ENCODE measurements around the gene CACNA1S. TPM values are rescaled to one million over a fixed set of nuclear protein-coding genes. Genes with fewer than 3 reads are reported as not detected.
A peak's percentile ranks its signal among the peaks of the same experiment; 100 is the strongest.

Gene CACNA1S
- total RNA-seq, 1 donor from 2014 or later: not detected

- Histone ChIP-seq H3K9me3 (ENCODE audit: insufficient read depth, low read depth, low read length) (no peaks in the 10 kb centered on the region), H3K9ac (ENCODE audit: low read length) (no peak overlapping the region), H3K4me1 (ENCODE audit: insufficient read depth, low read length) (peaks cover 12% of the 10 kb centered on the region), H2AFZ (ENCODE audit: low read depth, low read length) (no peak overlapping the region), H3K27ac (ENCODE audit: low read depth, low read length) (no peak overlapping the region), H3K79me2 (ENCODE audit: insufficient read depth, low read length) (no peaks in the 10 kb centered on the region), H3K4me2 (ENCODE audit: low read length) (no peak overlapping the region), H3K27me3 (ENCODE audit: insufficient read depth, low read length) (peaks cover 37% of the 10 kb centered on the region), H4K20me1 (ENCODE audit: insufficient read depth, low read length) (no peaks in the 10 kb centered on the region), H3K36me3 (ENCODE audit: insufficient read depth, low read length) (no peaks in the 10 kb centered on the region), H3K4me3 (ENCODE audit: insufficient read depth, low read depth, low read length) (no peak overlapping the region)
- peaks cover 74% of the 10 kb centered on the region for H3K27me3 Mint-ChIP-seq (ENCODE audit: low read depth, unreplicated experiment)
- H3K36me3 Mint-ChIP-seq (ENCODE audit: low read depth, unreplicated experiment): no peaks in the 10 kb centered on the region
- H3K4me3 Mint-ChIP-seq (ENCODE audit: unreplicated experiment): peak overlapping the region; percentile 4
- H3K9me3 Mint-ChIP-seq (ENCODE audit: unreplicated experiment): peaks cover 4% of the 10 kb centered on the region
- DNase-seq (ENCODE audit: low read depth) (no peak), FAIRE-seq (no peak)
- TF ChIP-seq EZH2 (IDR thresholded peaks at IDR 0.05; ENCODE audit: insufficient read depth, low read length) (no peak), CTCF (IDR thresholded peaks at IDR 0.05; ENCODE audit: insufficient read depth, low read depth, low read length) (no peak)
- no peak overlapping the region for H3K27ac Mint-ChIP-seq (ENCODE audit: unreplicated experiment)
- H3K4me1 Mint-ChIP-seq (ENCODE audit: low read depth, unreplicated experiment): peaks cover 11% of the 10 kb centered on the region
These were observed 60.8 kb downstream of the CACNA1S start for GRCh38 chr1:201051399-201051798.

- no peak overlapping the region for H3K27ac Mint-ChIP-seq (ENCODE audit: unreplicated experiment)
- no peaks in the 10 kb centered on the region for H3K36me3 ChIP-seq (ENCODE audit: insufficient read depth, low read length)
- H3K9ac ChIP-seq (ENCODE audit: low read length): no peak overlapping the region
- H3K36me3 Mint-ChIP-seq (ENCODE audit: low read depth, unreplicated experiment): no peaks in the 10 kb centered on the region
- no peak overlapping the region for H3K27ac ChIP-seq (ENCODE audit: low read depth, low read length)
- H2AFZ ChIP-seq (ENCODE audit: low read depth, low read length): no peak overlapping the region
- FAIRE-seq (no peak), DNase-seq (ENCODE audit: low read depth) (peak; percentile 51)
- peaks cover 4% of the 10 kb centered on the region for H3K9me3 Mint-ChIP-seq (ENCODE audit: unreplicated experiment)
- peaks cover 11% of the 10 kb centered on the region for H3K4me1 Mint-ChIP-seq (ENCODE audit: low read depth, unreplicated experiment)
- TF ChIP-seq EZH2 (IDR thresholded peaks at IDR 0.05; ENCODE audit: insufficient read depth, low read length): no peak
- TF ChIP-seq CTCF (IDR thresholded peaks at IDR 0.05; ENCODE audit: insufficient read depth, low read depth, low read length): no peak
- no peaks in the 10 kb centered on the region for H3K79me2 ChIP-seq (ENCODE audit: insufficient read depth, low read length)
- H3K4me3 ChIP-seq (ENCODE audit: insufficient read depth, low read depth, low read length): no peak overlapping the region
- H3K27me3 ChIP-seq (ENCODE audit: insufficient read depth, low read length): peaks cover 33% of the 10 kb centered on the region
- H3K4me3 Mint-ChIP-seq (ENCODE audit: unreplicated experiment): no peak overlapping the region
- H3K9me3 ChIP-seq (ENCODE audit: insufficient read depth, low read depth, low read length): no peaks in the 10 kb centered on the region
- peaks cover 67% of the 10 kb centered on the region for H3K27me3 Mint-ChIP-seq (ENCODE audit: low read depth, unreplicated experiment)
- no peak overlapping the region for H3K4me2 ChIP-seq (ENCODE audit: low read length)
- H3K4me1 ChIP-seq (ENCODE audit: insufficient read depth, low read length): peaks cover 12% of the 10 kb centered on the region
- no peaks in the 10 kb centered on the region for H4K20me1 ChIP-seq (ENCODE audit: insufficient read depth, low read length)
These were observed 61.5 kb downstream of the CACNA1S start for GRCh38 chr1:201050515-201051277.

GRCh38 chr1:201049248-201049831, 62.9 kb downstream of the CACNA1S start:
- Histone ChIP-seq H3K4me1 (ENCODE audit: insufficient read depth, low read length) (peaks cover 12% of the 10 kb centered on the region), H2AFZ (ENCODE audit: low read depth, low read length) (no peak overlapping the region), H3K36me3 (ENCODE audit: insufficient read depth, low read length) (no peaks in the 10 kb centered on the region), H3K9me3 (ENCODE audit: insufficient read depth, low read depth, low read length) (no peaks in the 10 kb centered on the region), H3K9ac (ENCODE audit: low read length) (no peak overlapping the region), H3K4me2 (ENCODE audit: low read length) (no peak overlapping the region), H3K27me3 (ENCODE audit: insufficient read depth, low read length) (peaks cover 22% of the 10 kb centered on the region), H3K4me3 (ENCODE audit: insufficient read depth, low read depth, low read length) (no peak overlapping the region), H3K79me2 (ENCODE audit: insufficient read depth, low read length) (no peaks in the 10 kb centered on the region), H3K27ac (ENCODE audit: low read depth, low read length) (no peak overlapping the region), H4K20me1 (ENCODE audit: insufficient read depth, low read length) (no peaks in the 10 kb centered on the region)
- no peak overlapping the region for H3K27ac Mint-ChIP-seq (ENCODE audit: unreplicated experiment)
- no peaks in the 10 kb centered on the region for H3K36me3 Mint-ChIP-seq (ENCODE audit: low read depth, unreplicated experiment)
- no peak overlapping the region for H3K4me3 Mint-ChIP-seq (ENCODE audit: unreplicated experiment)
- FAIRE-seq (no peak), DNase-seq (ENCODE audit: low read depth) (no peak)
- TF ChIP-seq CTCF (IDR thresholded peaks at IDR 0.05; ENCODE audit: insufficient read depth, low read depth, low read length) (no peak), EZH2 (IDR thresholded peaks at IDR 0.05; ENCODE audit: insufficient read depth, low read length) (no peak)
- peaks cover 11% of the 10 kb centered on the region for H3K4me1 Mint-ChIP-seq (ENCODE audit: low read depth, unreplicated experiment)
- peaks cover 61% of the 10 kb centered on the region for H3K27me3 Mint-ChIP-seq (ENCODE audit: low read depth, unreplicated experiment)
- peaks cover 4% of the 10 kb centered on the region for H3K9me3 Mint-ChIP-seq (ENCODE audit: unreplicated experiment)

Data from astrocyte (in vitro differentiated cells and primary cell).